ENCODE results near the gene ARHGAP42. TPM values are rescaled to one million over a fixed set of nuclear protein-coding genes. Genes with fewer than 3 reads are reported as not detected.

ARHGAP42 gene
- total and polyA plus RNA-seq, 10 donors: 3.5 to 31.0 (median 19.6) TPM

GRCh38 chr11:100980156-100980555, 293.1 kb downstream of the ARHGAP42 start:
- no peaks in the 10 kb centered on the region for H3K27me3 ChIP-seq (replicated peaks in 1 of 7)
- H3K4me1 ChIP-seq: no peaks in the 10 kb centered on the region
- no peak for DNase-seq
- H3K9me3 ChIP-seq: no peaks in the 10 kb centered on the region
- intact Hi-C loops (cut with DNase I; ENCODE audit: low total_unique reads): no loop called here
- TF ChIP-seq CTCF (IDR thresholded peaks at IDR 0.05 in 8 of 11, conservative IDR thresholded peaks at IDR 0.05 in 3 of 11): peak in 5 of 11 experiments; percentile 8 to 41 (median 30)
- TF ChIP-seq POLR2AphosphoS5 (IDR thresholded peaks at IDR 0.05): no peak
- no peak overlapping the region for H3K27ac ChIP-seq
- peaks cover 0 to 24% (median 11%) of the 10 kb centered on the region in 6 donors for H3K36me3 ChIP-seq
- H3K4me3 ChIP-seq: no peak overlapping the region
- 72 to 85% (median 77%) methylated on average over 3 of the region's 3 CpGs for WGBS, 5 donors

- Histone ChIP-seq H3K9me3 (no peaks in the 10 kb centered on the region), H3K4me3 (no peak overlapping the region), H3K27me3 (replicated peaks in 1 of 7) (no peaks in the 10 kb centered on the region), H3K4me1 (no peaks in the 10 kb centered on the region), H3K36me3 (peaks cover 0 to 14% (median 7%) of the 10 kb centered on the region in 6 donors), H3K27ac (peak overlapping the region in 2 of 8 donors; percentile 6 to 45)
- intact Hi-C loops (cut with DNase I; ENCODE audit: low total_unique reads): no loop called here
- WGBS, 5 donors: 56 to 74% (median 65%) methylated on average over 1 of the region's 1 CpG
- DNase-seq: no peak
- TF ChIP-seq CTCF (IDR thresholded peaks at IDR 0.05 in 8 of 11, conservative IDR thresholded peaks at IDR 0.05 in 3 of 11) (no peak), POLR2AphosphoS5 (IDR thresholded peaks at IDR 0.05) (no peak), POLR2A (IDR thresholded peaks at IDR 0.05) (no peak)
Observed at GRCh38 chr11:100981196-100981824, 294.2 kb downstream of the ARHGAP42 start.

GRCh38 chr11:100984668-100985067, 297.6 kb downstream of the ARHGAP42 start:
- H3K27ac ChIP-seq: no peak overlapping the region
- TF ChIP-seq CTCF (IDR thresholded peaks at IDR 0.05 in 8 of 11, conservative IDR thresholded peaks at IDR 0.05 in 3 of 11): no peak
- TF ChIP-seq POLR2A (IDR thresholded peaks at IDR 0.05): no peak
- no peak for TF ChIP-seq POLR2AphosphoS5 (IDR thresholded peaks at IDR 0.05)
- no peak overlapping the region for H3K4me3 ChIP-seq
- no peaks in the 10 kb centered on the region for H3K9me3 ChIP-seq
- 56 to 79% (median 75%) methylated on average over 3 of the region's 3 CpGs for WGBS, 5 donors
- no peaks in the 10 kb centered on the region for H3K27me3 ChIP-seq (replicated peaks in 1 of 7)
- intact Hi-C loops (cut with DNase I; ENCODE audit: low total_unique reads): no loop called here
- no peak for DNase-seq
- no peaks in the 10 kb centered on the region for H3K4me1 ChIP-seq
- peaks cover 0 to 7% (median 0%) of the 10 kb centered on the region in 6 donors for H3K36me3 ChIP-seq

GRCh38 chr11:100990931-100991330, 303.8 kb downstream of the ARHGAP42 start:
- Histone ChIP-seq H3K9me3 (no peaks in the 10 kb centered on the region), H3K4me1 (no peaks in the 10 kb centered on the region), H3K27ac (no peak overlapping the region), H3K27me3 (replicated peaks in 1 of 7) (no peaks in the 10 kb centered on the region), H3K36me3 (peaks cover 0 to 7% (median 0%) of the 10 kb centered on the region in 6 donors), H3K4me3 (no peak overlapping the region)
- TF ChIP-seq POLR2AphosphoS5 (IDR thresholded peaks at IDR 0.05) (no peak), POLR2A (IDR thresholded peaks at IDR 0.05) (no peak), CTCF (IDR thresholded peaks at IDR 0.05 in 8 of 11, conservative IDR thresholded peaks at IDR 0.05 in 3 of 11) (no peak)
- WGBS, 5 donors: 79 to 98% (median 91%) methylated on average over 1 of the region's 1 CpG
- DNase-seq: no peak
- intact Hi-C loops (cut with DNase I; ENCODE audit: low total_unique reads): no loop called here

All from spleen (tissue), 11 donors.